Mucosa of descending colon (tissue), 3 donors: ENCODE measurements around the gene ACSL3. TPM values are rescaled to one million over a fixed set of nuclear protein-coding genes. Genes with fewer than 3 reads are reported as not detected.

Experiments used
- ATAC-seq: fragments of 200-7000 bp; cut with Tn5 transposase; one replicate; pipeline ENCODE4 v1.9.1; 2020; ENCODE audit warnings: mild to moderate bottlenecking, moderate library complexity
- DNase-seq, 3 donors: peaks; one replicate each; pipeline ENCODE4 v3.0.0-alpha.2; 2020
- H3K36me3 ChIP-seq: fragments of 200-600 bp; one replicate; pipeline ENCODE4 v1.8.0; 2021; ENCODE audit warnings: low read depth, mild to moderate bottlenecking
- H3K4me1 ChIP-seq: fragments of 200-600 bp; one replicate; pipeline ENCODE4 v1.8.0; 2021; ENCODE audit warnings: low read depth, mild to moderate bottlenecking
- H3K4me3 ChIP-seq: fragments of 200-600 bp; one replicate; pipeline ENCODE4 v1.8.0; 2021; ENCODE audit warnings: mild to moderate bottlenecking
- H3K9me3 ChIP-seq: fragments of 200-600 bp; one replicate; pipeline ENCODE4 v1.8.0; 2021; ENCODE audit warnings: mild to moderate bottlenecking
- CTCF ChIP-seq: fragments of 200-600 bp; IDR thresholded peaks from one replicate; pipeline ENCODE4 v1.8.0; 2022; ENCODE audit warnings: antibody characterized with exemption, mild to moderate bottlenecking
- intact Hi-C, 2 donors: fragments of 100-400 bp; cut with DNase I in 1 of 2; cut with micrococcal nuclease in 1 of 2; formaldehyde crosslinking; loops; one replicate each; pipeline versions ENCODE4 v1.11.0 to v1.11.1; 2022; cut with DNase I, micrococcal nuclease
- total RNA-seq, 3 donors: library from RNA; stranded (reverse); fragmentation: NEBNext Ultra II Directional in 2 of 3; extraction: Animal tissue kit (Norgen Biotek cat#: 25700) in 2 of 3; gene quantifications; one replicate each; pipeline versions ENCODE4 v1.2.1 to v1.2.4, GENCODE V29; 2021 to 2023
- donor health status: DM: no; HTN: no; CAD: no; lungs with moderate emphysema.
- donor health status: DM: no; HTN: no; CAD: no.
- donor health status: DM: no; HTN: yes; CAD: no.

The ACSL3 gene
- total RNA-seq, 3 donors from 2014 or later = 77.2 to 108 (median 93.0) TPM

- ATAC-seq = no peak
- Histone ChIP-seq H3K4me3 (no peak overlapping the region), H3K4me1 (no peaks in the 10 kb centered on the region), H3K36me3 (peaks cover 4% of the 10 kb centered on the region), H3K9me3 (no peaks in the 10 kb centered on the region)
- TF ChIP-seq CTCF = no peak
- intact Hi-C loops = no loop called here
- no peak for DNase-seq
Observed at GRCh38 chr2:222922019-222922800, 61.4 kb downstream of the ACSL3 start.

- Histone ChIP-seq H3K4me1 (no peaks in the 10 kb centered on the region), H3K9me3 (no peaks in the 10 kb centered on the region), H3K36me3 (peaks cover 7% of the 10 kb centered on the region), H3K4me3 (no peak overlapping the region)
- TF ChIP-seq CTCF = no peak
- ATAC-seq (no peak), DNase-seq (no peak)
- intact Hi-C loops = no loop called here
Observed at GRCh38 chr2:222926915-222927314, 66.1 kb downstream of the ACSL3 start.

GRCh38 chr2:222927600-222927999 is 66.8 kb downstream of the ACSL3 start:
- no peaks in the 10 kb centered on the region for H3K4me1 ChIP-seq
- peaks cover 7% of the 10 kb centered on the region for H3K36me3 ChIP-seq
- H3K9me3 ChIP-seq = no peaks in the 10 kb centered on the region
- DNase-seq (no peak), ATAC-seq (no peak)
- intact Hi-C loops = no loop called here
- TF ChIP-seq CTCF = no peak
- H3K4me3 ChIP-seq = no peak overlapping the region

GRCh38 chr2:222928335-222928734 is 67.5 kb downstream of the ACSL3 start:
- no peak for ATAC-seq
- DNase-seq = no peak
- intact Hi-C loops = no loop called here
- H3K9me3 ChIP-seq = no peaks in the 10 kb centered on the region
- no peaks in the 10 kb centered on the region for H3K4me1 ChIP-seq
- no peak overlapping the region for H3K4me3 ChIP-seq
- peaks cover 8% of the 10 kb centered on the region for H3K36me3 ChIP-seq
- no peak for TF ChIP-seq CTCF

GRCh38 chr2:222930862-222931261 is 70.0 kb downstream of the ACSL3 start:
- Histone ChIP-seq H3K9me3 (no peaks in the 10 kb centered on the region), H3K4me3 (no peak overlapping the region), H3K36me3 (peaks cover 13% of the 10 kb centered on the region), H3K4me1 (no peaks in the 10 kb centered on the region)
- no peak for TF ChIP-seq CTCF
- intact Hi-C loops = no loop called here
- DNase-seq (no peak), ATAC-seq (no peak)
